DMS153 treated with DMSO at 0.1 percent for 48 hours (cell line): ENCODE data around the gene TNIP1.

ENCODE experiments used
- DNase-seq: peaks from one replicate; lab custom pipeline; 2025; ENCODE audit not compliant: unreplicated experiment; lab: John Stamatoyannopoulos, UW

The TNIP1 gene

GRCh38 chr5:151026088-151026487 lies 54.7 kb downstream of the TNIP1 start:
- DNase-seq, result no peak

DNA sequence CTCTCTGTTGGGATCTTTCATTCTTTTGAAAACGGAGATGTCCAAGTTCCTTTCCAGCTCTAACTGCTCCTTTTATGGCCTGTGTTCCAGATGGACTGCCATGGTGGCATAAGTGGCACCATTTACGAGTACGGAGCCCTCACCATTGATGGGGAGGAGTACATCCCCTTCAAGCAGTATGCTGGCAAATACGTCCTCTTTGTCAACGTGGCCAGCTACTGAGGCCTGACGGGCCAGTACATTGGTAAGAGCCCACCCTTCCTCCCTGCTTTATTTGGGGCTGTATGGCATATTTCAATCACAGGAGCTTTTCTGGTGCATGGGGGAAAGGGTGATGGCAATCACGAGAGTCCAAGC lies 55.6 kb downstream of the TNIP1 start:
- DNase-seq, result no peak

DNA sequence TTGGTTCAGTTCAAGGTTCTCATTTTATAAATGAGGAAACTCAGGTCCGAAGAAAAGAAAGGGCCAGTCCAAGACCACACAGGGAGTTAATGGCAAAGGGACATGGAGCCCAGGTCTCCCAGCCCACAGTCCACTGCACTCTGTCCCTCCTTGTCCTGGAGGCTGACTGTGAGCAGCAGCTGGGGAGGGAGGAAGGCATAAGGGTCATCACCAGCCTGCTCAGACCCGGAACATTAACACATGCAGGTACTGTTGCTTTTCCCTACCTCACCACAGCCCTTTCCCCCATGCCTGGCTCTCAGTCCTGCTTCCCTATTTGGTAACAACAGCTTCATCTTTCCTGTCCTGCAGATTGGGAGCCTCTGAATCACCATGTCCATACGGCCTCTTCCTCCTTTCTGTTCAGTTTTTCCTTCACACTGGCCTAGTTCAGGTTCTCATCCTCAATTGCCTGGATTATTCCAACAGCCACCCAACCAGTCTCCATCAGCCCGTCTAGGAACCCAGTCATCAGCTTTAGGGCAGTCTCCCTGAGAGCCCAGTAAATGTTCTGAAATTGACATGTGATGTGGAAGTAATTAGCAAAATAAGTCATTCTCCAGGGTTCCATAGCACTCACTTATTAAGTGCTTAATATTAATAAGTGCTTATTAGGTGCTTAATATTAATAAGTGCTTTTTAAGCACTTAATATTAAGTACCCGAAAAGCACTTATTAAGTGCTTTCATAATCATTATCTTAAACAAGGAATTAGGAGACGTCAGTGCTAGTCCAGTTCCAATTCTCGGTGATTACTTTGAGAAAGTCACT lies 56.2 kb downstream of the TNIP1 start:
- no peak for DNase-seq

- DNase-seq, result no peak
Measured at GRCh38 chr5:151023651-151024050, 57.2 kb downstream of the TNIP1 start.

DNA sequence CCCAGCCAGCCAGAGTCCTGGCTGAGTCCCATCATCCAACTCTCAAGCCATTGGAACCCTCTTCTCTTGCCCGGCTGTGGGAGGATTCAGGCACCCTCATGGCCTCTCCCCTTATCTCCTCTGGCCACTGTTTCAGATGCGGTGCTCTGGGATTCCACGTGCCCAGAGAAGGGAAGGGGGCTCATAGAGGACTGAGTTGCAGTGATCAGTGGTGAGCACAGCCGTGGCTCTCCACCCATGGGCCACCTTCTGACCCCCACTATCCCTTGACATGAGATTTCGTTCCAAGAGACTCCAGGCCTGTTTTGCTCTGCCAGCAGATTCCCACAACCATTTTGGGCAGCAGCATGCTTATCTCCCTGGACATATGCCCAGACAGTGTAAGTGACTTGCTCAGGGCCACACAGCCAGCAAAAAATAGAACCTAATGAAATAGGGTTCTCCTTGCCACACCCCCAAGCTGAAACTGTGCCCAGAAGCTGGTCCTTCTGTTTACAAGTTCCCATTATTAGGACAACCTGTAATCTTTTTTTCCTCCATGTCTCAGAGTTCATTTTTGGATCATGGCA lies 57.7 kb downstream of the TNIP1 start:
- DNase-seq, result no peak

GRCh38 chr5:151022511-151023018 lies 58.3 kb downstream of the TNIP1 start:
- no peak for DNase-seq

DNA sequence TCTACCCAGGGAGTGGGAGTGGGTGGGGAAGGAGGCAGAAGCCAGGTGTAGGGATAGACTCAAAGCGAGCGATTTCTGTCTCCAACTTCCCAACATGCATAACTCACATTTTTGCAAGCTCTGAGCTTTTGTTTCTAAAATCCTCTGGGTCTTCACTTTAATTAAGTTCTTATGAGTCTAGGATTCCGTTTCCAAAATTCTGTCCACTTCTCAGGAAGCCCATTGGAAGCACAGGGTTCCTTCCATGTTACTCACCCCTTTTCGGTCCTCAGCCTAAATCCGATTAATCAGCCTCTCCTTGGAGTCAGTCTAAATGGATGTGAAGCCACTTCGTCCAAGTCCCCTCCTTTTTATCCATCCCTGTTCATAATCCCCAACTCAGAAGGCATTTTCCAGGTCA lies 59.1 kb downstream of the TNIP1 start:
- DNase-seq, result no peak

GRCh38 chr5:151020304-151021110 lies 60.3 kb downstream of the TNIP1 start, which contains the start of gene GPX3:
Gene GPX3, plus strand, starts transcription at chr5:151020591. Its CDS starts 64 bp downstream, at chr5:151020655.
- no peak for DNase-seq

- no peak for DNase-seq
Measured at GRCh38 chr5:151019331-151019730, 61.5 kb downstream of the TNIP1 start.

GRCh38 chr5:151018846-151019245 lies 62.0 kb downstream of the TNIP1 start:
- no peak for DNase-seq

- DNase-seq, result no peak
Measured at GRCh38 chr5:151017897-151018296, 62.9 kb downstream of the TNIP1 start.

DNA sequence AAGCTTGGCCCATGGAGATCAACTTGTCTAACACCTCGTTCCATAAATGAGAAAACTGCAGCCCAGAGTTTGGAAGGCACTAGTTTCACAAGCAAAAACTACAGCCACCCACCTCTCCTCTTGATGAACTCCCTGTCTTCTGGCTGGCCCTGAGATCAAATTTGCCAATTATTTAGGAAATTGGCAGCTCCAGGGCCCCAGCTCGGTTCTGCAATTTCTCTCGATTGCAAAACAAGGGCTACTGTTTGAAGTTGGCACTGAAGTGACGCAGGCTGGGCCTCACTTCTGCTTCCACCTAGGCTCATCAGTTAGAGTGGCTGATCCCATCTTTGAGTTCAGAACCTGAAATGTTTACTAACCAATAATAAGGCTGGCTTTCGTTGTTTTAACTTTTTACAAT lies 64.1 kb downstream of the TNIP1 start:
- DNase-seq, result no peak

DNA sequence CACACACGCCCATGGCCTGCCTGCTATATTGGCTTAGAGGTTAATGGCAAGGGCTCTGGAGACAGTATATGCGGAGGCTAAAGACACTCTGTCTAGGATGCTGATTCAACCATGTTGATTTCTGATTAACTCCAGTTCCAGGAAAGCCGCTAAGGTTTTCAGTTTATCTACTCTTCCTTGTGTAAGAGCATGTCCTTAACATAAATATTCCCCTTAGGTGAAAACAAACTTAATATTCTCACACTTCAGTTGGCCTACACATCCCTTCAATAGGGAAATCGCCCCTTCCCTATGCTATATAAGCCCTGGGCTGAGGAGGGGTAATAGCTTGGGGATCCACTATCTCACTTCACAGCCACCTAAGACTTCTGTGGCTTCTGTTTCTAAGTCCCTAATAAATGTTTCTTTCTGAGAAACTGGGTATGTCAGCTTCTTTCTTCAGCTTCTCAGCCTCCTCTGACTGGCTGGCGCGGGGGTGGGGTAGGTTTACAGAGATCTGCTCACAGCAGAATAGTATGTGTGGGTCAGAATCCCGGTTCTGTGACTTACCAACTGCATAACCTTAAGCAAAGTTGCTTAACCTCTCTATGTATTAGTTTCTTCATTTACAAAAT lies 64.8 kb downstream of the TNIP1 start:
- DNase-seq, result no peak

DNA sequence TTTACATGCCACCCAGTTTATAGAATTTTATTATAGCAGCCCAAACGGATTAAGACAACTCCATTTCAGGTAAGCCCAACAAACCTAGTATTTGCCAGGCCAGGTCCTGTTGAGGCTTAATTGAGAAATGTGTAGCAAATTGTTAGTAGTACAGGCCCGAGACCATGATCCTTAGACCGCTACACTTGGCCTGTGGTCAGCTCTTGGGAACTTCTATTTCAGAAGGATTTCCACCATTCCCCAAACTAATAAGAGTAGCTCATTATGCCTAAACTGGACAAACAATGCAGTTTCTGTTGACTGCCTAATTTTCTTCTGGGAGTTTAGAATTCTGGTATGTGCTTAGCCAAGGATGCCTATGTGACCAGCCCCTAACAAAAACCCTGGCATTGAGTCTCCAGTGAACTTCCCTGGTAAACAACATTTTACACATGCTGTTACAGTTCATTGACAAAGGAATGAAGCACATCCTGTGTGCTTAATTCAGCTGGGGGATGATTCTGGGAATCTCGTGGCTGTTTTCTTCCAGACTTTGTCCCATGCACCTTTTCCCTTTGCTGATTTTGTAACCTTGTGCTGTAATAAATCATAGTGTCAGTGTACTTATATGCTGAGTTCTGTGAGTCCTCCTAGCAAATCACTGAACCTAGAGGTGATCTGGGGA lies 66.0 kb downstream of the TNIP1 start:
- no peak for DNase-seq

- no peak for DNase-seq
Measured at GRCh38 chr5:151012862-151013261, 68.0 kb downstream of the TNIP1 start.

GRCh38 chr5:151008906-151009305 lies 71.9 kb downstream of the TNIP1 start:
- DNase-seq, result no peak

DNA sequence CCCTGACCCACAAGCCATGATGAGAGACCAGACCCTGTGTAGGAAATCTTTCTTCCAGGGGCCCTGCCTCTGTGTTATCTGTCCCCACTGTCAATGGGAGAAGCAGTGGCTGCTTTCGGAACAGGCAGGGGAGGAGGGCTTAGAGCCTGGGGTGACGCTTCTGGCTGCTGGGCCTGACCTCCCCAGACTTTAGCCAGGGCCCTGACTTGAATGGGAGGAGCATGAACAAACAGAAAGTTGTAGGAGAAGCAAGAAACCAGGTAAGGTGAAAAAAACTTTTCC lies 72.7 kb downstream of the TNIP1 start:
- no peak for DNase-seq

- DNase-seq, result no peak
Measured at GRCh38 chr5:151007430-151008209, 73.2 kb downstream of the TNIP1 start.

GRCh38 chr5:151006704-151007334 lies 74.0 kb downstream of the TNIP1 start:
- DNase-seq, result no peak
